ENCODE measurements around the gene ZNF844.
"Not testable (repeated sequence)": the region's sequence is repeated elsewhere in the genome, so short reads cannot be mapped to it uniquely, and the experiment has no call there.

Gene ZNF844

DNA sequence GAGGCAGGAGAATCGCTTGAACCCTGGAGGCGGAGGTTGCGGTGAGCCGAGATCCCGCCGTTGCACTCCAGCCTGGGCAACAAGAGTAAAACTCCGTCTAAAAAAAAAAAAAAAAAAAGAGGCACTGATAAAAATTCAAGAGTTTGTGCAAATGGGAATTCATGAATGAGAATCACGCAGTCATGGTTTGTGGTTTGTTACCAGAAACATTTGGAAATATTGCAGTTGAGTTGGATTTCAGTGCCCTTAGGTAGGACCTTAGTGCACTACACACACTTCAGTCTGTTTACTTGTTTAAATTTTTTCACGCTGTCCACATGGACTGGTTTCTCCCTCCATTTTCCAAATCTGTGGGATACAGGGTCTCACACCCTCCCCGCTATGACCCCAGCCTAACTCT lies 28.4 kb downstream of the ZNF844 start:
- DNase-seq (ENCODE audit: low spot score) = no peak

DNA sequence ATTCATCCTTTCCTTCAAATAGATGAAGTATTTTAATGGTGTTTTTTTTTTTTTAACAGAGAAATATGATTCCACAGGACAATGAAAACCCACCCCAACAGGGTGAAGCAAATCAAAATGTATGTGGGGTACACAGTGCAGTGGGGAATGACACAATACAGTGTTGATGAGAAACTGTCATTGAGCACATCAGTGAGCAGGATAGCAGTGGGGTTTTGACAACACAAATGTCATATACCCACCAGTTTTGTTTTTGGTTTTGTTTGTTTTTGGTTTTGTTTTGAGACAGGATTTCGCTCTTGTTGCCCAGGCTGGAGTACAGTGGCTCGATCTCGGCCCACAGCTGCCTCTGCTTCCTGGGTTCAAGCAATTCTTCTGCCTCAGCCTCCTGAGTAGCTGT lies 29.2 kb downstream of the ZNF844 start:
- DNase-seq (ENCODE audit: low spot score) = no peak

DNA sequence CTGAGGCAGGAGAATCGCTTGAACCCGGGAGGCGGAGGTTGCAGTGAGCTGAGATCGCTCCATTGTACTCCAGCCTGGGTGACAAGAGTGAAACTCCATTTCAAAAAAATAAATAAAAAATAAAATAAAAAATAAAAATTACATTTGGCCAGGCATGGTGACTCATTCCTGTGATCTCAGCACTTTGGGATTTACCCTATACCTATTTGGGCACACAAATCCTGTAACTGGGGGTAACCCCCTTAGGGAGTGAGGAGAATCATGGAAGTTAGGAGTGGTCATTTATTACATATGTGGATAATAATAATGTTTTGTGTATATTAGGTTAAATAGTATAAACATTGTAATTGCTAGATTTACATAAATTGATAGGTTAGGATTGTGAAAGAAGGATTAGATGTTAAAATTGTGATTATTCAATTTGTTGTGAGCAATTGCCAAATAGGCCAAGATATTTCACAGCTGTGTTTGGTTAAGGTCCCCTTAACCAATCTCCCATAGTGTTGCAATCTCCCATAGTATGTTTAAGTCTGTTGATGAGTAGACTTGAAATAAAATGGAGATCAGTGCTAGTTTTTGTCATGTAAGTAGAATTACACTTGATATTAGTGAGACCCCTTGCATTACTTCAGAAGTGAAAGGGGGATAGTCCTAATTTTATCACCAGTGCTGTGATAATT lies 30.7 kb downstream of the ZNF844 start:
- no peak for DNase-seq (ENCODE audit: low spot score)

DNA sequence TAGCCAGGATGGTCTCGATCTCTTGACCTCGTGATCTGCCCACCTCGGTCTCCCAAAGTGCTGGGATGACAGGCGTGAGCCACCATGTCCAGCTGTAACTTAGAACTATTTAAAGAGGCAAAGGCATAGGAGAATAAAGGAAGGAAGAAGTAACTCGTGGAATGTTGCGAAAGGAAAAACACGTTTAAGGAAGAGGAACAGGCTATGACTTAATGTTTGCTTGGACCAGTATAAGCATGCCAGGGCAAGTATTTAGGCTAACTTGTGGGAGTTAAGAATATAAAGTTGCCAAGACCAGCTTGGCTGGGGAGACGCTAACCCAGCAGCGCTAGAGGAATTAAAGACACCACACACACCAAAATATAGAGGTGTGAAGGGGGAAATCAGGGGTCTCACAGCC lies 33.5 kb downstream of the ZNF844 start:
- DNase-seq (ENCODE audit: low spot score) = no peak

DNA sequence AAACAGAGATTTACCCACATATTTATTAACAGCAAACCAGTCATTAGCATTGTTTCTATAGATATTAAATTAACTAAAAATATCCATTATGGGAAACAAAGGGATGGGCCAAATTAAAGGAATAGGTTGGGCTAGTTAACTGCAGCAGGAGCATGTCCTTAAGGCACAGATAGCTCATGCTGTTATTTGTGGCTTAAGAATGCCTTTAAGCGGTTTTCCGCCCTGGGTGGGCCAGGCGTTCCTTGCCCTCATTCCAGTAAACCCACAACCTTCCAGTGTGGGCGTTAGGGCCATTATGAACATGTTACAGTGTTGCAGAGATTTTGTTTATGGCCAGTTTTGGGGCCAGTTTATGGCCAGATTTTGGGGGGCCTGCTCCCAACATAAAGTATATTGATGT lies 39.4 kb downstream of the ZNF844 start:
- not testable (repeated sequence) for DNase-seq (ENCODE audit: low spot score)

DNA sequence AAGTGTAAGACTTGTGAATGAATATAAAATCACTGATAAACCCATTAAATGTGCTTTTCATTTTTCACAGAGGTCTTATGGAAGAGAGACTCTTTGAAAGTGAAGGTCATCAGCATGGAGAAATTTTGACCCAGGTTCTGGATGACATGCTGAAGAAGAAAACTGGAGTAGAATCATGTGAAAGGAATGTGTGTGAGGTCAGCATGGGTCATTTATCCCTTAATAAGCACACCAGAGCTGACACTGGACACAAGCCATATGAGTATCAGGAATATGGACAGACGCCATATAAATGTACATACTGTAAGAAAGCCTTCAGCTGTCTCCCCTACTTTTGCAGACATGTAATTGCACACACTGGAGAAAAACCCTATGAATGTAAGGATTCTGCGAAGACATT lies 46.6 kb downstream of the ZNF844 start:
- DNase-seq (ENCODE audit: low spot score) = no peak

DNA sequence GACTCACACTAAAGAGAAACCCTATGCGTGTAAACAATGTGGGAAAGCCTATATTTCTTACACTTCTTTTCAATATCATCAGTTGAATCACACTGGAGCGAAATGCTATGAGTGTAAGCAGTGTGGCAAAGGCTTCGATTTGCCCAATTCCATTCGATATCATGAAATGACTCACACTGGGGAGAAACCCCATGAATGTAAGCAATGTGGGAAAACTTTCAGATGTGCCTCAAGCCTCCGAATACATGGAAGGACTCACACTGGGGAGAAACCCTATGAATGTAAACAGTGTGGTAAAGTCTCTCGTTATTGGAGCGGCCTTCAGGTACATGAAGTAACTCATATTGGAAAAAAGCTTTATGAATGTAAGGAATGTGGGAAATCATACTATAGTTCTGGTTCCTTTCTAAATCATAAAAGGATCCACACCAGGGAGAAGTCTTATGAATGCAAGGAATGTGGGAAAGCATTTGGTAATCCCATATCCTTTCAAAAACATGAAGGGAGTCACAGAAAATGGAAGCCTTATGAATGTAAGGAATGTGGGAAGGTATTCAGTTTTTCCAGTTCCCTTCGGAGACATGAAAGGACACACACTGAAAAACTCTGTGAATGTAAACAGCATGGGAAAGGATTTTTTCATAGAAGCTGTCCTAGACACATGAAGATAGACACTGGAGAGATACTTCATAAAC lies 47.6 kb downstream of the ZNF844 start:
- no peak for DNase-seq (ENCODE audit: low spot score)

DNA sequence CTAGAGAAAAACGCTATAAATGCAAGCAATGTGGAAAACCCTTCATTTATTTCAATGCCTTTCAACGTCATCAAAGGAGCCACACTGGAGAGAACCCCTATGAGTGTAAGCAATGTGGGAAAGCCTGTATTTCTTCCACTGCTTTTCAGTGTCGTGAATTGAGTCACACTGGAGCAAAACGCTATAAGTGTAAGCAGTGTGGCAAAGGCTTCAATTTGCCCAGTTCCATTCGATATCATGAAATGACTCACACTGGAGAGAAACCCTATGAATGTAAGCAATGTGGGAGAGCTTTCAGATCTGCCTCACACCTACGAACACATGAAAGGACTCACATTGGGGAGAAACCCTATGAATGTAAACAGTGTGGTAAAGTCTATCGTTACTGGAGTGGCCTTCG lies 48.2 kb downstream of the ZNF844 start:
- no peak for DNase-seq (ENCODE audit: low spot score)

DNA sequence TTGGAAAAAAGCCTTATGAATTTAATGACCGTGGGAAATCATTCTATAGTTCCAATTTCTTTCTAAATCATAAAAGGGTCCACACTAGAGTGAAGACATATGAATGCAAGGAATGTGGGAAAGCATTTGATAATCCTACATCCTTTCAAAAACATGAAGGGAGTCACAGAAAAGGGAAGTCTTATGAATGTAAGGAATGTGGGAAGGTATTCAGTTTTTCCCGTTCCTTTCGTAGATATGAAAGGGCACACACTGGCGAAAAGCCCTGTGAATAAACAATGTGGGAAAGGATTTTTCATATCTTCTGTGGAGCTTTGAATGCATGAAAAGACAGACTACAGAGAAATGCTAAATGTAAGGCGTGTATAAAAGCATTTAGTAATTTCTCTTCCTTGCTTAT lies 48.6 kb downstream of the ZNF844 start:
- no peak for DNase-seq (ENCODE audit: low spot score)

DNA sequence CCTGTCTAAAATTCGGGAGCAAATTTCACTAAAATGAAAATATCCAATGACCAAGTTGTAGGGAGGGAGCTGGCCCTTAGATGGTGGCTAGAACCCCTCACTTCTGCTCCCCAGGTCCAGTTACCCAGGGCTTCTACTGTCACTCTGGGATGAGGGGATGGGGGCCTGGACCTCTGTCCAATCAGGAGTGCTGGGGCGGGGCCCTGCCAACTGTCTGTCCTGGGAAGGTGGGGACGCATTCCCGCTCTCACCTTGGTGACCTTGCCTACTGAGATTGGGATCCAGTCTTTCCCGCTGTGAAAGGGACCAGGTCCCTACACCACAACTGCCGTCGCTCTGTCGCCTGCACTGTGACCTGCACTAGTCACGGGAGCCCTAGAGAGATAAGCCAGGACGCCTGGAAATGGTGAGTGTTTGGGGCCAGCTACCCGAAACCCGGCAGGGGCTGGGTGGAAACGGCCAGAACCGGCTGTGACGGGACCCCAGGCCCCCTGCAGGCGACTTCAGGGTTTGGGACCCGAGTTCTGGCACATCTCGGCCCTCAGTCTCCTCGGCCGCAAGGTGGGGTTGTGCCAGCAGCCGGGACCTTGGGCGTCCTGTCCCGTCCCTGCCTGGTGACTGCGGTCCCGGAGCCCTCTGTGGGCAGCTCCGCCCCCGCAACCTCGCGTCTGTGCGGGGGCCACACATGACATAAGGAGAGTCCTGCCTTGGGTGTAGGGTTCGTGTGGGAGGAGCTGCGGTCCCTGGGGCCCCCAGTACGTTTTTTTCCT lies 52.9 kb downstream of the ZNF844 start:
- no peak for DNase-seq (ENCODE audit: low spot score)

DNA sequence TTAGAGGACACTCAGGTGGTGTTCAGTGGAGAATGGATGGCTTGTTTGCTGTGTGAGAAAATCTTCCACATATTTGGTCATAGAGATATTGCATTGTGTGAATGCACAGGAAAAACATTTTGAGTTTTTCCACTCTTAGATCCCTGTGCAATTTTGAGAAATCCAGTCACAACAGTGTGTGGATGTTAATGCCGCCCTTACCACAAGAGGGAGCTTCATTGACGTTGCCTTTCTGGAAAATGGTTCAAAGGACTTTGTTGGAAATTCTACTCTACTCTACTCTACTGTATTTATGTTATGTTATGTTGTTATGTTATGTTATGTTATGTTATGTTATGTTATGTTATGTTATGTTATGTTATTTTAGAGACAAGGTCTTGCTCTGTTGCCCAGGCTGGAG lies 62.2 kb downstream of the ZNF844 start:
- no peak for DNase-seq (ENCODE audit: low spot score)
